LHCN-M2 (cell line): Measurements from ENCODE around the gene RBMS3. TPM values are rescaled to one million over a fixed set of nuclear protein-coding genes. Genes with fewer than 3 reads are reported as not detected.
"Not testable (repeated sequence)": the region's sequence is repeated elsewhere in the genome, so short reads cannot be mapped to it uniquely, and the experiment has no call there.

Experiments used
- DNase-seq: peaks from one replicate; pipeline ENCODE4 v3.0.0-alpha.2; 2012; ENCODE audit warnings: low read depth
- total RNA-seq: library from RNA; depleted of rRNA; stranded (reverse); fragments of >200 nt; gene quantifications from 2 replicates; pipeline ENCODE4 v1.2.3, GENCODE V29; 2014

RBMS3 gene
- total RNA-seq, 1 experiment from 2014 or later: 13.8 TPM

GRCh38 chr3:29384640-29385039 lies 103.8 kb downstream of the RBMS3 start:
- peak; percentile 94 for DNase-seq

- DNase-seq: peak; percentile 84
These were observed 104.4 kb downstream of the RBMS3 start for GRCh38 chr3:29385046-29385830.

- DNase-seq: no peak
These were observed 108.5 kb downstream of the RBMS3 start for GRCh38 chr3:29389362-29389761.

GRCh38 chr3:29392625-29393388 lies 111.9 kb downstream of the RBMS3 start:
- no peak for DNase-seq

GRCh38 chr3:29393946-29394345 lies 113.1 kb downstream of the RBMS3 start:
- not testable (repeated sequence) for DNase-seq

GRCh38 chr3:29397406-29397805 lies 116.5 kb downstream of the RBMS3 start:
- no peak for DNase-seq

- no peak for DNase-seq
These were observed 117.9 kb downstream of the RBMS3 start for GRCh38 chr3:29398787-29399186.

GRCh38 chr3:29406291-29406832 lies 125.5 kb downstream of the RBMS3 start:
- DNase-seq: no peak

GRCh38 chr3:29408676-29409075 lies 127.8 kb downstream of the RBMS3 start:
- DNase-seq: no peak

GRCh38 chr3:29409409-29409808 lies 128.5 kb downstream of the RBMS3 start:
- no peak for DNase-seq

- no peak for DNase-seq
These were observed 129.3 kb downstream of the RBMS3 start for GRCh38 chr3:29410220-29410619.

GRCh38 chr3:29410660-29411405 lies 130.0 kb downstream of the RBMS3 start:
- peak; percentile 55 for DNase-seq

- no peak for DNase-seq
These were observed 131.2 kb downstream of the RBMS3 start for GRCh38 chr3:29412110-29412509.

- no peak for DNase-seq
These were observed 133.8 kb downstream of the RBMS3 start for GRCh38 chr3:29414468-29415224.

GRCh38 chr3:29415482-29416223 lies 134.8 kb downstream of the RBMS3 start:
- peak; percentile 66 for DNase-seq

GRCh38 chr3:29416514-29416913 lies 135.6 kb downstream of the RBMS3 start:
- peak; percentile 69 for DNase-seq

- no peak for DNase-seq
These were observed 139.2 kb downstream of the RBMS3 start for GRCh38 chr3:29420106-29420505.

GRCh38 chr3:29426302-29427226 lies 145.7 kb downstream of the RBMS3 start:
- no peak for DNase-seq
